Forelimb muscle (tissue), 1 donor: ENCODE data around the gene DEFB132. TPM values are rescaled to one million over a fixed set of nuclear protein-coding genes. Genes with fewer than 3 reads are reported as not detected.

Experiments
- DNase-seq: peaks from one replicate; pipeline ENCODE4 v3.0.0-alpha.2; 2013; ENCODE audit warnings: low read depth
- polyA plus RNA-seq: library from polyadenylated mRNA; unstranded; fragments of 120-200 nt; gene quantifications from one replicate; pipeline ENCODE4 v1.2.1, GENCODE V29; 2013; ENCODE audit not compliant: insufficient read length

Gene DEFB132
- polyA plus RNA-seq, 1 donor, result not detected

- DNase-seq, result peak; percentile 73
Observed at GRCh38 chr20:297098-297924, 39.8 kb downstream of the DEFB132 start, which contains the start of gene ZCCHC3. TSS of gene ZCCHC3 (plus strand) at chr20:297570. CDS start at chr20:297587, 17 bp downstream.

DNA sequence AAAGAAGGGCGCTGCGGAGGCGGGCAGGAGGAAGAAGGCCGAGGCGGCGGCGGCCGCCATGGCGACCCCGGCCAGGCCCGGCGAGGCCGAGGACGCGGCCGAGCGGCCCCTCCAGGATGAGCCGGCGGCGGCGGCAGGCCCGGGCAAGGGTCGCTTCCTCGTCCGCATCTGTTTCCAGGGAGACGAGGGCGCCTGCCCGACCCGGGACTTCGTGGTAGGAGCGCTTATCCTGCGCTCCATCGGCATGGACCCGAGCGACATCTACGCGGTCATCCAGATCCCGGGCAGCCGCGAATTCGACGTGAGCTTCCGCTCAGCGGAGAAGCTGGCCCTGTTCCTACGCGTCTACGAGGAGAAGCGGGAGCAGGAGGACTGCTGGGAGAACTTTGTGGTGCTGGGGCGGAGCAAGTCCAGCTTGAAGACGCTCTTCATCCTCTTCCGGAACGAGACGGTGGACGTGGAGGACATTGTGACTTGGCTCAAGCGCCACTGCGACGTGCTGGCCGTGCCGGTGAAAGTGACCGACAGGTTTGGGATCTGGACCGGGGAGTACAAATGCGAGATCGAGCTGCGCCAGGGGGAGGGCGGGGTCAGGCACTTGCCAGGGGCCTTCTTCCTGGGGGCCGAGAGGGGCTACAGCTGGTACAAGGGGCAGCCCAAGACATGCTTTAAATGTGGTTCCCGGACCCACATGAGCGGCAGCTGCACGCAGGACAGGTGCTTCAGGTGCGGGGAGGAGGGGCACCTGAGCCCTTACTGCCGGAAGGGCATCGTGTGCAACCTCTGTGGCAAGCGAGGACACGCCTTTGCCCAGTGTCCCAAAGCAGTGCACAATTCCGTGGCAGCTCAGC, 40.6 kb downstream of the DEFB132 start:
- no peak for DNase-seq

DNA sequence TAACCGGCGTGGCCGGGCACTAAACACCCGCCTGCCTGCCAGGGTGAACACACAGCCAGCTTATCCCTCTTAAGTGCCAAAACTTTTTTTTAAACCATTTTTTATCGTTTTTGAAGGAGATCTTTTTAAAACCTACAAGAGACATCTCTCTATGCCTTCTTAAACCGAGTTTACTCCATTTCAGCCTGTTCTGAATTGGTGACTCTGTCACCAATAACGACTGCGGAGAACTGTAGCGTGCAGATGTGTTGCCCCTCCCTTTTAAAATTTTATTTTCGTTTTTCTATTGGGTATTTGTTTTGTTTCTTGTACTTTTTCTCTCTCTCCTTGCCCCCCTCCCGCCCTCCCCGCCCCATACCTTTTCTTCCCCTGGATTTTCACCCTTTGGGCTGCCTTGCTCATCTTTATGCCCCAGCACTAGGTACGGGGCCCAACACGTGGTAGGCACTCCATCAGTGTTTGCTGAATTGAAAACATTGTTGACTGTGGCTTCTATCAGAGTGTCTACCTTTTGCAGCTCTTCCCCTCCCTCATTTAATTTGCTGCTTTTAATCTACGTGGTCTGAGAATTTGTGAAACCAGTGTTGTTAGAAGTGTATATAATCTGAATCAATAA, 41.4 kb downstream of the DEFB132 start:
- no peak for DNase-seq

GRCh38 chr20:300345-300990, 42.9 kb downstream of the DEFB132 start:
- no peak for DNase-seq

GRCh38 chr20:301886-302848, 44.6 kb downstream of the DEFB132 start:
- DNase-seq, result no peak

- DNase-seq, result no peak
Observed at GRCh38 chr20:305745-306144, 48.2 kb downstream of the DEFB132 start.

DNA sequence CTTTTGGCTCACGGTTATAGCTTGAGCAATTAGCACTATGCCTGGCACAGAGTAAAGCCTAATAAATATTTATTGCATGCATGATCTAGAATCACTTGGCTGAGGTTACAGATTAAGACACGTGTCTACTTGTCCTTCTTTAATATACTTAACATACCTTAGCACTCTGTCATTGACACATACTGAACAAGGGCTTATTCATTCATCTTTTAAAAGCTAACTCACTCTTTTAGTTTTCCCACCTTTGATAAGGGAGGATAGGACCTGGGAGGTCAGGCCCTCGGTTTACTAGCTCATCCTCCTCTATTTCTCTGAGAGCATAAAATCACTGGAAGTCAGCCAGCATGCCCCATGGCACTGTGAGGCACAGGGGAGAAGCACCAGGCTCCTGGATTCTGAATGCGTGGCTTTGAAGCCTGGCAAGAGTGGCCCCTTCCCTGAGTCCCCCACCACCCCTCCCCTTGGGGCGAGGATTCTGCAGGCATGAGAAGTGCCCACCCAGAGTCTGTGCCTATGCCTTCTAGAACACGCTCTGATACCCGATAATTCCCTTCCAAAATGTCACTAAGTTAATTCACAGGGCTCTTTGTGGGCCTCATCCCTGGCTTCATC, 51.0 kb downstream of the DEFB132 start:
- no peak for DNase-seq

GRCh38 chr20:309306-309840, 51.8 kb downstream of the DEFB132 start:
- no peak for DNase-seq

- peak; percentile 97 for DNase-seq
Observed at GRCh38 chr20:309841-310644, 52.5 kb downstream of the DEFB132 start.

- no peak for DNase-seq
Observed at GRCh38 chr20:310645-311044, 53.1 kb downstream of the DEFB132 start.

Other genes with a start within 250 kb of the DEFB132 start
- not detected for gene DEFB125, start 170.1 kb upstream of the DEFB132 start, polyA plus RNA-seq
- gene DEFB126, start 115.1 kb upstream of the DEFB132 start, polyA plus RNA-seq, result not detected
- not detected for gene DEFB127, start 100.3 kb upstream of the DEFB132 start, polyA plus RNA-seq
- gene DEFB128, start 68.0 kb upstream of the DEFB132 start, polyA plus RNA-seq, result not detected
- gene DEFB129, start 30.5 kb upstream of the DEFB132 start, polyA plus RNA-seq, result not detected
- 11.3 TPM for gene C20orf96, start 33.0 kb downstream of the DEFB132 start, polyA plus RNA-seq
- gene ZCCHC3, start 39.8 kb downstream of the DEFB132 start, polyA plus RNA-seq, result 27.1 TPM
- 24.1 TPM for gene SOX12, start 67.8 kb downstream of the DEFB132 start, polyA plus RNA-seq
- gene NRSN2, start 89.4 kb downstream of the DEFB132 start, polyA plus RNA-seq, result 24.4 TPM
- 2.9 TPM for gene TRIB3, start 123.0 kb downstream of the DEFB132 start, polyA plus RNA-seq
- 48.3 TPM for gene RBCK1, start 150.6 kb downstream of the DEFB132 start, polyA plus RNA-seq
- 28.8 TPM for gene TBC1D20, start 204.8 kb downstream of the DEFB132 start, polyA plus RNA-seq